Astrocyte of the cerebellum (primary cell): ENCODE data around the gene TRAF3.

Experiments
- DNase-seq: peaks from one replicate; pipeline ENCODE4 v3.0.0-alpha.2; 2011; ENCODE audit warnings: low read depth
- H3K4me3 ChIP-seq: 2 replicates; pipeline ENCODE4 v1.5.1; 2011; ENCODE audit warnings: mild to moderate bottlenecking, low read depth, low read length, moderate library complexity
- in situ Hi-C: cut with HindIII; loops from 2 replicates; pipeline ENCODE4 v1.10.0; 2017; ENCODE audit warnings: low sequenced_read_pairs
- TF ChIP-seq, protein P1 (sequence below): IDR thresholded peaks from 2 replicates; pipeline ENCODE4 v1.5.1; 2012; ENCODE audit warnings: low read length, low read depth, moderate library complexity, mild to moderate bottlenecking; ENCODE audit errors: missing control alignments

Gene TRAF3

GRCh38 chr14:102948698-102949061 is 171.4 kb downstream of the TRAF3 start:
- in situ Hi-C loops: no loop called here
- TF ChIP-seq, protein P1, sequence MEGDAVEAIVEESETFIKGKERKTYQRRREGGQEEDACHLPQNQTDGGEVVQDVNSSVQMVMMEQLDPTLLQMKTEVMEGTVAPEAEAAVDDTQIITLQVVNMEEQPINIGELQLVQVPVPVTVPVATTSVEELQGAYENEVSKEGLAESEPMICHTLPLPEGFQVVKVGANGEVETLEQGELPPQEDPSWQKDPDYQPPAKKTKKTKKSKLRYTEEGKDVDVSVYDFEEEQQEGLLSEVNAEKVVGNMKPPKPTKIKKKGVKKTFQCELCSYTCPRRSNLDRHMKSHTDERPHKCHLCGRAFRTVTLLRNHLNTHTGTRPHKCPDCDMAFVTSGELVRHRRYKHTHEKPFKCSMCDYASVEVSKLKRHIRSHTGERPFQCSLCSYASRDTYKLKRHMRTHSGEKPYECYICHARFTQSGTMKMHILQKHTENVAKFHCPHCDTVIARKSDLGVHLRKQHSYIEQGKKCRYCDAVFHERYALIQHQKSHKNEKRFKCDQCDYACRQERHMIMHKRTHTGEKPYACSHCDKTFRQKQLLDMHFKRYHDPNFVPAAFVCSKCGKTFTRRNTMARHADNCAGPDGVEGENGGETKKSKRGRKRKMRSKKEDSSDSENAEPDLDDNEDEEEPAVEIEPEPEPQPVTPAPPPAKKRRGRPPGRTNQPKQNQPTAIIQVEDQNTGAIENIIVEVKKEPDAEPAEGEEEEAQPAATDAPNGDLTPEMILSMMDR: no peak
- no peak for DNase-seq
- no peak overlapping the region for H3K4me3 ChIP-seq

- H3K4me3 ChIP-seq: no peak overlapping the region
- no peak for DNase-seq
- in situ Hi-C loops: no loop called here
- TF ChIP-seq, protein P1: no peak
Observed at GRCh38 chr14:102949062-102949800, 172.0 kb downstream of the TRAF3 start.

DNA sequence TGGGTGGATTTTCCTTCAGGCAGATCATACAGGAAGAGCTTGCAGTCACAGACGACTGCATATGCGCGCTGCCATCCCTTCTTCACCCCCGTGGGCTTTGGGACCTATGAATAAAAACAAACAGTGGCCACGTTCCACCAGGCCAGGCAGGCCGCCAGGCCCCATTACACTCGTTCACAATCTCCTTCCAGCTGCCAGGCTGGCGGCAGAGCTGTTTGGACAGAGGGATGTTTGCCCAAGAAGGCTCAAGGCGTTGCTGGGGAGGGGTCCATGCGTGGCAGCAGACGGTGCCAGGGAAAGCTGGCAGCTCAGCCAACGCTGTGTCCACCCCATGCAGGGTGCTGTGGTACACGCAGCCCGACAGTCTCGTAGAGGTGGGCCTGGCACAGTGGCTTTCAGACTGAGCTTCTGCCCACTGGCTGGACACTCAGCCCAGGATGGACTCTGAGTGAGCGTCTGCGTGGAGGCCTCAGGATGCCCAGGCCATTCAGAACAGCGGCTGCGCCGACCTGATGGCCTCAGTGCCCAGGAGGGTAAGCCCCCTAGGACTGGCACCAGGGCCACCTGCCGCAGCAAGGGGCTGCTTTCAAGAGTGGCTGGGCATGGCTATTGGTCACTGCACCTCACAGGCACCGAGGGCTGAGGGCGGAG is 172.7 kb downstream of the TRAF3 start:
- in situ Hi-C loops: no loop called here
- DNase-seq: peak; percentile 20
- TF ChIP-seq, protein P1: no peak
- H3K4me3 ChIP-seq: no peak overlapping the region

- no peak for DNase-seq
- no peak overlapping the region for H3K4me3 ChIP-seq
- TF ChIP-seq, protein P1: no peak
- in situ Hi-C loops: no loop called here
Observed at GRCh38 chr14:102951034-102951433, 173.8 kb downstream of the TRAF3 start.

- TF ChIP-seq, protein P1: no peak
- peak; percentile 76 for DNase-seq
- no peak overlapping the region for H3K4me3 ChIP-seq
- in situ Hi-C loops: no loop called here
Observed at GRCh38 chr14:102951799-102952198, 174.6 kb downstream of the TRAF3 start.

DNA sequence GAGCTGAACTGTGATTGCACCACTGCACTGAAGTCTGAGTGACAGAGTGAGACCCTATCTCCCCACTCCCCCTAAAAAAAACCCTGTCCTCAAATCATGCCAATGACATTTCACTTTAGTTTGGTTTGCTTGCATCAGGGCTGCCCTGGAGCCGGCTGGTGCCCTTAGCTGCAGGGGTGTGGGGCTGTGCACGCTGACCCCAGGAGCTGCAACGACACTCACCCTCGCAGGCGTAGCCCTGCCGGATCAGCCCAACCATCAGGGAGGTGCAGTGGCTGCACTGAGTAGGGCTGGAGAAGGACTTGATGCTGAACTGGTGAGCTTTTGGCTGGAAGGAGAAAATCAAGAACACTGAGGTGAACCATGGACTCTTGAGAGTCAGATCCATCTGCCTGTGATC is 175.0 kb downstream of the TRAF3 start:
- in situ Hi-C loops: no loop called here
- no peak for DNase-seq
- TF ChIP-seq, protein P1: no peak
- no peak overlapping the region for H3K4me3 ChIP-seq
